SK-N-SH treated with all-trans-retinoic acid at 6 μM for 48 hours (cell line): Measurements from ENCODE around the gene TTC16.

Experiments
- ARNTL ChIP-seq: fragments of 450-650 bp; formaldehyde crosslinking; IDR thresholded peaks from 2 replicates; pipeline ENCODE4 v1.5.0; 2020; ENCODE audit warnings: low read depth, mild to moderate bottlenecking, moderate library complexity, borderline replicate concordance
- ESRRG ChIP-seq: fragments of 250-450 bp; sonication (Bioruptor Pico); IDR thresholded peaks from 2 replicates; pipeline ENCODE4 v1.6.1; 2021; ENCODE audit warnings: mild to moderate bottlenecking
- ISL1 ChIP-seq: fragments of 250-450 bp; sonication (Bioruptor Pico); IDR thresholded peaks from 2 replicates; pipeline ENCODE4 v2.1.2; 2022; ENCODE audit warnings: mild to moderate bottlenecking, moderate library complexity
- OSR1 ChIP-seq: fragments of 250-450 bp; sonication (Bioruptor Pico); IDR thresholded peaks from 2 replicates; pipeline ENCODE4 v1.8.0; 2022; ENCODE audit warnings: moderate library complexity, mild to moderate bottlenecking, inconsistent platforms
- PPARA ChIP-seq: fragments of 250-450 bp; sonication (Bioruptor Pico); IDR thresholded peaks from 2 replicates; pipeline ENCODE4 v1.5.0; 2020; ENCODE audit warnings: mild to moderate bottlenecking, borderline replicate concordance
- RARB ChIP-seq: fragments of 250-450 bp; sonication (Bioruptor Pico); IDR thresholded peaks from 2 replicates; pipeline ENCODE4 v1.8.0; 2021; ENCODE audit warnings: mild to moderate bottlenecking, moderate library complexity
- TSHZ2 ChIP-seq: fragments of 250-450 bp; sonication (Bioruptor Pico); IDR thresholded peaks from 2 replicates; pipeline ENCODE4 v1.5.0; 2020; ENCODE audit warnings: mild to moderate bottlenecking, moderate library complexity
- ZC3H10 ChIP-seq: fragments of 250-450 bp; sonication (Bioruptor Pico); IDR thresholded peaks from 2 replicates; pipeline ENCODE4 v1.5.1; 2021; ENCODE audit warnings: mild to moderate bottlenecking, moderate library complexity
- ZFP3 ChIP-seq: fragments of 250-450 bp; sonication (Bioruptor Pico); IDR thresholded peaks from 2 replicates; pipeline ENCODE4 v1.5.0; 2020; ENCODE audit warnings: mild to moderate bottlenecking, moderate library complexity
- ZFP30 ChIP-seq: fragments of 450-650 bp; formaldehyde crosslinking; IDR thresholded peaks from 2 replicates; pipeline ENCODE4 v1.5.0; 2022; ENCODE audit warnings: mild to moderate bottlenecking, moderate library complexity
- ZNF565 ChIP-seq: fragments of 450-650 bp; formaldehyde crosslinking; conservative IDR thresholded peaks from 2 replicates; pipeline ENCODE4 v1.5.0; 2020; ENCODE audit warnings: low read depth, mild to moderate bottlenecking, moderate library complexity

- TF ChIP-seq RARB (CRISPR knock-in tag): no peak
- no peak for TF ChIP-seq ZFP30 (CRISPR knock-in tag)
- TF ChIP-seq PPARA (CRISPR knock-in tag): no peak
- no peak for TF ChIP-seq ZNF565 (CRISPR knock-in tag)
- no peak for TF ChIP-seq ESRRG (CRISPR knock-in tag)
- TF ChIP-seq ARNTL (CRISPR knock-in tag): no peak
- no peak for TF ChIP-seq ZFP3 (CRISPR knock-in tag)
- TF ChIP-seq ISL1: no peak
- TF ChIP-seq OSR1 (CRISPR knock-in tag): no peak
- TF ChIP-seq ZC3H10 (CRISPR knock-in tag): no peak
- TF ChIP-seq TSHZ2 (CRISPR knock-in tag): no peak
Observed at GRCh38 chr9:127778280-127779135, 62.6 kb downstream of the TTC16 start, which contains the start of gene SH2D3C.
